GM13976 (cell line): ENCODE data around the gene SMIM45.

Source experiments
- DNase-seq: peaks from one replicate; pipeline ENCODE4 v3.0.0; 2012; ENCODE audit warnings: low spot score
- CTCF ChIP-seq: IDR thresholded peaks from 2 replicates; pipeline ENCODE4 v1.5.1; 2012; ENCODE audit warnings: borderline replicate concordance, mild to moderate bottlenecking; ENCODE audit not compliant: insufficient read depth; ENCODE audit errors: extremely low read depth, missing control alignments, control extremely low read depth
- in situ Hi-C: fragments of 300-500 bp; cut with MboI; formaldehyde crosslinking; loops from one replicate; pipeline ENCODE4 v1.12.0; 2022; ENCODE audit warnings: low sequenced_read_pairs, mixed read lengths, inconsistent platforms; ENCODE audit not compliant: unreplicated experiment

SMIM45 gene

DNA sequence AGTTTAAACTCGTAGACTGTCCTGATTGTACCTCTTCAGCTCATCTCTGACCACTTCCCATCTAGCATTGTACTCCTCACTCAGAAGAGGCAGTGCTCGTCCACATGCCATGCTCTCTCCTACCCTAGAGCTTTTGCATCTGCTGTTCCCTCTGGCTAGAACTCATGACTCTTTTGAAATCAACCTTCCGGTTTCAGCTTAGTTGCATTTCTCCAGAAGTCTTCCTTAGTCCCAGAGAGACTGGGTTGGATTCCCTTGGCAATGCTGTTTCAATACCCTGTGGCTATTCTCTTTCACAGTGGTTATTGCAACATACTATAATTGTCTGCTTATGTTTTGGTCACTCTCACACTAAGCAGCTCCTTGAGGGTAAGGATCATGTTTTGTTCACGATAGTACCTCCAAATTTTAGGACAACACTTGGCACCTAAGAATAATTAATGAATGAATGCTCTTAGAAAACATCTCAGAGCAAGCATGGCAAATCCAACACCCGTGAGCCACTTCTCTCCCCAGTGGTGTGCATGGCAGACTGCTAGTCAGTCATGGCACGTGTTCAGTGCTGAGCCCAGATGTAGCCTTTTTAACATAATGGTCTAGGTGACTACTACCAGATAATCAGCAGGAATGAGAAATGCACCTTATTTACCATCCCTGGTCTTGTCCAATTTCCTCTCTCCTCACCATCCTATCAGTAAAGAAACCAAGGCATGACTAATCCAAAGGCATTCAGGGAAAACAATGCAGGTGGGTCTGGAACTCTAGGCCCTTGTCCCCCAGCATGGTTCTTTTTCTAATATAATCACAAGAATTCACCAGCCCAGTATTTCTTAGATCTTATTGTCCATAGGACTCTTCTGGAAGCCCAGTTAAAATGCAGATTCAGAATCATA is 31.8 kb downstream of the SMIM45 start:
- no peak for TF ChIP-seq CTCF
- DNase-seq = no peak
- in situ Hi-C loops = no loop called here

GRCh38 chr22:41987276-41987675 is 35.3 kb downstream of the SMIM45 start:
- no peak for DNase-seq
- in situ Hi-C loops = no loop called here
- no peak for TF ChIP-seq CTCF

DNA sequence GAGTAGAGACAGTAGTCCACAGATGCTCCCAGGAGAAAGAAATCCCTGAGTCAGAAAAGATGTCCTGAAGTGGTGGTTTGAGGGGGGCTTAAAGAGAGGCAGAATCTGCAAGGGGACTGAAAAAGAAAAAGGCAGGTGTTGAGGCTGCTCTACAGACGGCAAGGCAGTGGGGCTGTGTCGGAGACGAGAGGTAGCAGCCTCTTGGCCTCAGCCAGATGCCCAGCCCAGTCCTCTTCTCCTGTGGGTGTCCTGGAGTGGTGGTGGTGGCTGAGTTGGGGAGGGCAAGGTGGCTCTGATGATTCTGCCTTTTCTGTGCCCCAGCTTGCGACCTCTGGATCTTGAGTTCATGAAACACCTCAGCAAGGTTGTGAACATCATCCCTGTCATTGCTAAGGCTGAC is 37.3 kb downstream of the SMIM45 start:
- in situ Hi-C loops = no loop called here
- no peak for TF ChIP-seq CTCF
- DNase-seq = no peak

DNA sequence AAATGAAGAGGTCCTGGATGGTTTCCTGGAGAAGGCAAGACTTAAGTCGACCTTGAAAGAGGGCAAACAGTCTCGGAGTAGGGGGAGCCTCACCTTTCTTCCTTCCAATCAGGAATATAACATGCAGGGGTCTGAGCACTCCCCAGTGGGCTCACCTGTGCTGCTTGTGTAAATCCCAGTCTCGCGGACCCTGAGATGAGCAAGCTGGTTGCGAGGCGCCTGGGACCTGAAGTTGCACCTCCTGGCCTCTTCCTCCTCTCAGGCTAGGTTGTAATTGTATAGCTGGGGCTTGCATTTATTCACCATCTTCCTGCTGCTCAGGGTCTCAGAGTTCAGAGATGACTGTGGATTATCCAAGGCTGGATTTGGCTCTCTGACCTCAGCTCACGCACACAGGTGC is 39.2 kb downstream of the SMIM45 start:
- TF ChIP-seq CTCF = no peak
- no peak for DNase-seq

DNA sequence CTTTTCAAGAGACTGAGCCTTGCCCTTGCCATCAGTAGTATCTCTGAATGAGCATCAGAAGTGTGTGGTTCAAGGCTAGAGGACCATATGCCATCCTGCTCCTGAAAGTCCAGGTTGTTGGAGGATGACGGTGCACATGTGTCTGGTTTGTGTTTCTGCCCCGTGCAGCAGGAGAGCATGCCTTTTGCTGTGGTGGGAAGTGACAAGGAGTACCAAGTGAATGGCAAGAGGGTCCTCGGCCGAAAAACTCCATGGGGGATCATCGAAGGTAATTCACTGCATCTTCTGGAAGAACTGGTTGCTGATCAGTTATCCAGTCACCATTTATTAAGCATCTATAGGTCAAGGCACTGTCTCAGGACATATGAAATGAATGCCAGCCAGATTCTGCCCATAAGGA is 40.5 kb downstream of the SMIM45 start:
- TF ChIP-seq CTCF = no peak
- in situ Hi-C loops = no loop called here
- no peak for DNase-seq

More for the DNA sequence above, 39.2 kb downstream of the SMIM45 start:
- in situ Hi-C loops = no loop called here

- DNase-seq = no peak
- in situ Hi-C loops = no loop called here
- no peak for TF ChIP-seq CTCF
Measured at GRCh38 chr22:41995211-41995610, 43.3 kb downstream of the SMIM45 start.
